ENCODE data around the gene OR10V1.

DNA sequence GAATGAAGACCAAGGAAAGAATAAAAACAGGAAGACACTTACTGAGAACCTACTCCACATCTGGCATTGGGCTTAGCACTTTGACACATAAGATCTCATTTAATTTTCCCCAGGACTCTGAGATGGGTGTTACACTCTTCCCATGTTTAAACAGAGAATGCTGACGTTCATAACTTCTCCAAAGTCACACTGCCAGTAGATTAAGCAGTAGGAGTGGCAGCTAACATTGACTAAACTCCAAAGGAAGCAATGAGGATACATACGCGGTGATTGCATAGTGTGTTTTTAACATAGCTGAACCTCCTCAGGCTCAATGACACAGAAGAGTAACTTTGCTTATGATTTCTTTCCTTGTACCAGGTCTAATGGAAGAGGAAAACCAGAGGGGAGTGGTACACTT lies 14.5 kb upstream of the OR10V1 start:
- TF ChIP-seq, protein P1, sequence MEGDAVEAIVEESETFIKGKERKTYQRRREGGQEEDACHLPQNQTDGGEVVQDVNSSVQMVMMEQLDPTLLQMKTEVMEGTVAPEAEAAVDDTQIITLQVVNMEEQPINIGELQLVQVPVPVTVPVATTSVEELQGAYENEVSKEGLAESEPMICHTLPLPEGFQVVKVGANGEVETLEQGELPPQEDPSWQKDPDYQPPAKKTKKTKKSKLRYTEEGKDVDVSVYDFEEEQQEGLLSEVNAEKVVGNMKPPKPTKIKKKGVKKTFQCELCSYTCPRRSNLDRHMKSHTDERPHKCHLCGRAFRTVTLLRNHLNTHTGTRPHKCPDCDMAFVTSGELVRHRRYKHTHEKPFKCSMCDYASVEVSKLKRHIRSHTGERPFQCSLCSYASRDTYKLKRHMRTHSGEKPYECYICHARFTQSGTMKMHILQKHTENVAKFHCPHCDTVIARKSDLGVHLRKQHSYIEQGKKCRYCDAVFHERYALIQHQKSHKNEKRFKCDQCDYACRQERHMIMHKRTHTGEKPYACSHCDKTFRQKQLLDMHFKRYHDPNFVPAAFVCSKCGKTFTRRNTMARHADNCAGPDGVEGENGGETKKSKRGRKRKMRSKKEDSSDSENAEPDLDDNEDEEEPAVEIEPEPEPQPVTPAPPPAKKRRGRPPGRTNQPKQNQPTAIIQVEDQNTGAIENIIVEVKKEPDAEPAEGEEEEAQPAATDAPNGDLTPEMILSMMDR (IDR thresholded peaks at IDR 0.05; ENCODE audit: low read depth, low read length, missing input control) = no peak
- TF ChIP-seq MAX (IDR thresholded peaks at IDR 0.05) (no peak), TAF1 (conservative IDR thresholded peaks at IDR 0.05) (no peak), NR2F2 (IDR thresholded peaks at IDR 0.05) (no peak), REST (IDR thresholded peaks at IDR 0.05) (no peak), HNF4A (conservative IDR thresholded peaks at IDR 0.05) (no peak)
